IMR-90 (cell line): ENCODE results near the gene POFUT1. TPM values are rescaled to one million over a fixed set of nuclear protein-coding genes. Genes with fewer than 3 reads are reported as not detected.

Experiments
- ATAC-seq: fragments of 200-7000 bp; cut with Tn5 transposase; 2 replicates; pipeline ENCODE4 v1.9.1; 2020; ENCODE audit warnings: low read depth, mild to moderate bottlenecking, moderate library complexity
- BruUV-seq: library from RNA; stranded (reverse); fragments of 400-500 nt; replicated peaks from 2 replicates; lab custom pipeline; 2021; lab: Mats Ljungman, UMichigan
- CTCF ChIA-PET: fragments of 300-600 bp; formaldehyde crosslinking; extraction: SDS; loops from one replicate; lab custom pipeline; 2021; ENCODE audit warnings: antibody characterized with exemption; lab: Yijun Ruan, JAX
- POLR2A ChIA-PET: fragments of 300-600 bp; sonication (Branson Sonifier 250); formaldehyde crosslinking; loops from one replicate; lab custom pipeline; 2022; ENCODE audit warnings: antibody characterized with exemption; ENCODE audit not compliant: unreplicated experiment; lab: Charles Lee
- DNase-seq: peaks from one replicate; pipeline ENCODE4 v3.0.0; 2013
- H2AFZ ChIP-seq: replicated peaks from 2 replicates; pipeline ENCODE3; 2013; ENCODE audit warnings: low read length, mild to moderate bottlenecking; ENCODE audit not compliant: poor library complexity
- H2AK5ac ChIP-seq: 2 replicates; pipeline ENCODE4 v1.6.1; 2013; ENCODE audit warnings: low read depth, low read length, inconsistent platforms
- H2AK9ac ChIP-seq: replicated peaks from 2 replicates; pipeline ENCODE3; 2013; ENCODE audit warnings: mild to moderate bottlenecking, low read depth, low read length, moderate library complexity; ENCODE audit not compliant: poor library complexity
- H2BK120ac ChIP-seq: 2 replicates; pipeline ENCODE4 v1.6.1; 2013; ENCODE audit warnings: low read depth, low read length, inconsistent platforms
- H2BK15ac ChIP-seq: 3 replicates; pipeline ENCODE4 v1.6.1; 2013; ENCODE audit warnings: low read depth, low read length, inconsistent platforms
- H2BK20ac ChIP-seq: 2 replicates; pipeline ENCODE4 v1.6.1; 2013; ENCODE audit warnings: low read depth, mild to moderate bottlenecking, inconsistent platforms, low read length, moderate library complexity
- H2BK5ac ChIP-seq: 2 replicates; pipeline ENCODE4 v1.6.1; 2013; ENCODE audit warnings: mild to moderate bottlenecking, low read depth, low read length, inconsistent platforms; ENCODE audit not compliant: poor library complexity, severe bottlenecking
- H3K14ac ChIP-seq: replicated peaks from 2 replicates; pipeline ENCODE4 v1.6.1; 2013; ENCODE audit warnings: low read depth, low read length, inconsistent platforms
- H3K18ac ChIP-seq: 2 replicates; pipeline ENCODE4 v1.6.1; 2013; ENCODE audit warnings: low read depth, low read length, control low read depth
- H3K23ac ChIP-seq: 2 replicates; pipeline ENCODE4 v1.6.1; 2013; ENCODE audit warnings: low read depth, low read length, inconsistent platforms
- H3K27ac ChIP-seq: 2 replicates; pipeline ENCODE4 v1.5.1; 2013; ENCODE audit warnings: mild to moderate bottlenecking, control low read depth, low read length; ENCODE audit not compliant: insufficient read depth
- H3K27me3 ChIP-seq: 2 replicates; pipeline ENCODE4 v1.6.1; 2013; ENCODE audit warnings: low read length; ENCODE audit not compliant: control insufficient read depth, insufficient read depth
- H3K36me3 ChIP-seq: 2 replicates; pipeline ENCODE4 v1.6.1; 2013; ENCODE audit warnings: low read length, mixed read lengths; ENCODE audit not compliant: control insufficient read depth, insufficient read depth
- H3K4ac ChIP-seq: 2 replicates; pipeline ENCODE4 v1.6.1; 2013; ENCODE audit warnings: low read depth, low read length, inconsistent platforms
- H3K4me1 ChIP-seq: 2 replicates; pipeline ENCODE4 v1.6.1; 2013; ENCODE audit warnings: low read length, mixed read lengths; ENCODE audit not compliant: control insufficient read depth, insufficient read depth
- H3K4me2 ChIP-seq: 2 replicates; pipeline ENCODE4 v1.6.1; 2013; ENCODE audit warnings: low read depth, mild to moderate bottlenecking, control low read depth, low read length, moderate library complexity
- H3K4me3 ChIP-seq: 2 replicates; pipeline ENCODE4 v1.5.1; 2013; ENCODE audit warnings: low read depth, mild to moderate bottlenecking, control low read depth, low read length, moderate library complexity; ENCODE audit not compliant: insufficient read depth
- H3K56ac ChIP-seq: 2 replicates; pipeline ENCODE4 v1.6.1; 2013; ENCODE audit warnings: low read length, inconsistent platforms; ENCODE audit not compliant: insufficient read depth; ENCODE audit errors: extremely low read depth
- H3K79me1 ChIP-seq, 2 experiments: 2 replicates each; pipeline ENCODE4 v1.6.1; 2013; ENCODE audit warnings: low read length in 2 of 2, inconsistent platforms in 1 of 2, low read depth in 1 of 2
- H3K9ac ChIP-seq: 2 replicates; pipeline ENCODE4 v1.6.1; 2013; ENCODE audit warnings: low read depth, low read length, control low read depth
- H3K9me1 ChIP-seq: 2 replicates; pipeline ENCODE4 v1.6.1; 2013; ENCODE audit warnings: low read length, inconsistent platforms; ENCODE audit not compliant: insufficient read depth
- H3K9me3 ChIP-seq: 2 replicates; pipeline ENCODE4 v1.6.1; 2013; ENCODE audit warnings: low read length; ENCODE audit not compliant: control insufficient read depth, insufficient read depth
- H4K20me1 ChIP-seq: 2 replicates; pipeline ENCODE4 v1.6.1; 2013; ENCODE audit warnings: low read length, inconsistent platforms; ENCODE audit not compliant: insufficient read depth
- H4K5ac ChIP-seq: 2 replicates; pipeline ENCODE4 v1.6.1; 2013; ENCODE audit warnings: mild to moderate bottlenecking, low read depth, low read length, control low read depth
- H4K8ac ChIP-seq, 2 experiments: 2 replicates each; pipeline ENCODE4 v1.6.1; 2013; ENCODE audit warnings: low read depth in 2 of 2, low read length in 2 of 2, control low read depth in 1 of 2, inconsistent platforms in 1 of 2
- H4K91ac ChIP-seq: 2 replicates; pipeline ENCODE4 v1.6.1; 2013; ENCODE audit warnings: low read depth, low read length, inconsistent platforms; ENCODE audit not compliant: insufficient read depth
- BHLHE40 ChIP-seq: fragments of 150-350 bp; IDR thresholded peaks from 2 replicates; pipeline ENCODE4 v1.6.1; 2016; ENCODE audit warnings: mild to moderate bottlenecking, low read depth, low read length
- CEBPB ChIP-seq: IDR thresholded peaks from 2 replicates; pipeline ENCODE4 v1.6.1; 2012; ENCODE audit warnings: low read depth, low read length, improper control_type of control experiment
- CHD1 ChIP-seq: IDR thresholded peaks from 2 replicates; pipeline ENCODE4 v1.6.1; 2012; ENCODE audit warnings: low read depth, low read length, improper control_type of control experiment
- ELK1 ChIP-seq: fragments of 150-350 bp; IDR thresholded peaks from 2 replicates; pipeline ENCODE4 v1.6.1; 2016; ENCODE audit warnings: low read depth, mild to moderate bottlenecking, low read length, moderate library complexity, borderline replicate concordance
- FOS ChIP-seq: fragments of 150-350 bp; IDR thresholded peaks from 2 replicates; pipeline ENCODE4 v1.6.1; 2016; ENCODE audit warnings: low read depth, low read length
- MAFK ChIP-seq: IDR thresholded peaks from 2 replicates; pipeline ENCODE4 v1.6.1; 2012; ENCODE audit warnings: low read depth, low read length, improper control_type of control experiment
- MAZ ChIP-seq: IDR thresholded peaks from 2 replicates; pipeline ENCODE4 v1.6.1; 2012; ENCODE audit warnings: low read depth, mild to moderate bottlenecking, low read length, improper control_type of control experiment, moderate library complexity, borderline replicate concordance
- MXI1 ChIP-seq: IDR thresholded peaks from 2 replicates; pipeline ENCODE4 v1.6.1; 2012; ENCODE audit warnings: low read depth, mild to moderate bottlenecking, low read length, moderate library complexity, borderline replicate concordance
- NFE2L2 ChIP-seq: fragments of 150-350 bp; IDR thresholded peaks from 2 replicates; pipeline ENCODE4 v1.6.1; 2016; ENCODE audit warnings: low read depth, mild to moderate bottlenecking, low read length
- POLR2A ChIP-seq: IDR thresholded peaks from 2 replicates; pipeline ENCODE4 v1.6.1; 2012; ENCODE audit warnings: mild to moderate bottlenecking, low read depth, low read length
- RCOR1 ChIP-seq: IDR thresholded peaks from 2 replicates; pipeline ENCODE4 v1.6.1; 2012; ENCODE audit warnings: mild to moderate bottlenecking, low read length, improper control_type of control experiment; ENCODE audit not compliant: insufficient replicate concordance
- RFX5 ChIP-seq: IDR thresholded peaks from 2 replicates; pipeline ENCODE4 v1.8.0; 2012; ENCODE audit warnings: low read depth, mild to moderate bottlenecking, low read length, moderate library complexity
- SMC3 ChIP-seq: fragments of 150-350 bp; IDR thresholded peaks from 2 replicates; pipeline ENCODE4 v1.6.1; 2016; ENCODE audit warnings: low read depth, mild to moderate bottlenecking, antibody characterized with exemption, low read length, moderate library complexity
- WGBS, 2 experiments: methylation state at CpG; one replicate each; pipeline versions ENCODE4 v1.1.5 to v1.1.7; 2013; ENCODE audit warnings: missing lambda C conversion rate in 2 of 2; ENCODE audit not compliant: insufficient read length in 1 of 2; ENCODE audit errors: extremely low coverage in 2 of 2; 5-methylcytosine and 5-hydroxymethylcytosine counted together
- dilution Hi-C: fragments of 300-500 bp; cut with HindIII; formaldehyde crosslinking; loops from one replicate; pipeline ENCODE4 v1.14.3; 2018; ENCODE audit warnings: low sequenced_read_pairs; ENCODE audit not compliant: unreplicated experiment
- in situ Hi-C: fragments of 300-500 bp; cut with MboI; formaldehyde crosslinking; loops from 3 replicates; pipeline ENCODE4 v1.14.3; 2019; ENCODE audit warnings: low sequenced_read_pairs, inconsistent platforms, mixed read lengths
- intact Hi-C: fragments of 100-400 bp; cut with micrococcal nuclease; formaldehyde crosslinking; loops from 2 replicates; pipeline ENCODE4 v1.10.0; 2022
- polyA plus RNA-seq, 3 experiments: library from polyadenylated mRNA; depleted of rRNA; stranded (reverse); fragments of >200 nt; gene quantifications; 2 replicates each; pipeline ENCODE4 v1.2.3, GENCODE V29; 2012; ENCODE audit warnings: low replicate concordance in 1 of 3
- total RNA-seq: library from RNA; depleted of rRNA; stranded (reverse); fragments of >200 nt; gene quantifications from 2 replicates; pipeline ENCODE4 v1.2.3, GENCODE V29; 2012
- TF ChIP-seq, protein P1 (sequence below): conservative IDR thresholded peaks from 2 replicates; pipeline ENCODE4 v1.5.1; 2012; ENCODE audit warnings: mild to moderate bottlenecking, low read depth, low read length, improper control_type of control experiment

The POFUT1 gene
- total and polyA plus RNA-seq, 2 of the 4 experiments (the other 2 are of a cell fraction) = 25.5 to 41.1 TPM

GRCh38 chr20:32184961-32185603 lies 22.6 kb upstream of the POFUT1 start:
- no peak overlapping the region for H3K4me3 ChIP-seq
- H4K8ac ChIP-seq = no peak overlapping the region
- H3K4ac ChIP-seq = no peak overlapping the region
- intact Hi-C loops = no loop called here
- dilution Hi-C loops = no loop called here
- TF ChIP-seq RFX5 (no peak), BHLHE40 (no peak), MAZ (no peak), SMC3 (no peak), POLR2A (no peak), RCOR1 (no peak), MXI1 (no peak), FOS (no peak), NFE2L2 (no peak), CEBPB (no peak), ELK1 (no peak), CHD1 (no peak), MAFK (no peak)
- TF ChIP-seq, protein P1, sequence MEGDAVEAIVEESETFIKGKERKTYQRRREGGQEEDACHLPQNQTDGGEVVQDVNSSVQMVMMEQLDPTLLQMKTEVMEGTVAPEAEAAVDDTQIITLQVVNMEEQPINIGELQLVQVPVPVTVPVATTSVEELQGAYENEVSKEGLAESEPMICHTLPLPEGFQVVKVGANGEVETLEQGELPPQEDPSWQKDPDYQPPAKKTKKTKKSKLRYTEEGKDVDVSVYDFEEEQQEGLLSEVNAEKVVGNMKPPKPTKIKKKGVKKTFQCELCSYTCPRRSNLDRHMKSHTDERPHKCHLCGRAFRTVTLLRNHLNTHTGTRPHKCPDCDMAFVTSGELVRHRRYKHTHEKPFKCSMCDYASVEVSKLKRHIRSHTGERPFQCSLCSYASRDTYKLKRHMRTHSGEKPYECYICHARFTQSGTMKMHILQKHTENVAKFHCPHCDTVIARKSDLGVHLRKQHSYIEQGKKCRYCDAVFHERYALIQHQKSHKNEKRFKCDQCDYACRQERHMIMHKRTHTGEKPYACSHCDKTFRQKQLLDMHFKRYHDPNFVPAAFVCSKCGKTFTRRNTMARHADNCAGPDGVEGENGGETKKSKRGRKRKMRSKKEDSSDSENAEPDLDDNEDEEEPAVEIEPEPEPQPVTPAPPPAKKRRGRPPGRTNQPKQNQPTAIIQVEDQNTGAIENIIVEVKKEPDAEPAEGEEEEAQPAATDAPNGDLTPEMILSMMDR = no peak
- H3K14ac ChIP-seq = no peak overlapping the region
- no peaks in the 10 kb centered on the region for H3K27me3 ChIP-seq
- CTCF ChIA-PET = interaction anchor here (0.6 kb wide), 1 partner anchor 14 kb away, joined by 3 read pairs; no protein-coding TSS in a partner anchor
- H3K4me1 ChIP-seq = peaks cover 5% of the 10 kb centered on the region
- no peak overlapping the region for H2BK15ac ChIP-seq
- H2BK120ac ChIP-seq = no peak overlapping the region
- no peaks in the 10 kb centered on the region for H3K36me3 ChIP-seq
- no peaks in the 10 kb centered on the region for H3K9me3 ChIP-seq
- H2BK20ac ChIP-seq = no peak overlapping the region
- H3K9ac ChIP-seq = no peak overlapping the region
- in situ Hi-C loops = no loop called here
- no peak overlapping the region for H4K91ac ChIP-seq
- no peak overlapping the region for H2AK5ac ChIP-seq
- POLR2A ChIA-PET = interaction anchor here (0.6 kb wide), 1 partner anchor 35 kb away, joined by 7 read pairs; no protein-coding TSS in a partner anchor
- H3K18ac ChIP-seq = no peak overlapping the region
- H2BK5ac ChIP-seq = no peak overlapping the region
- peaks cover 0 to 15% of the 10 kb centered on the region in 2 experiments; a peak in 2 of 4 replicates for H3K79me1 ChIP-seq
- peaks cover 13% of the 10 kb centered on the region for H3K9me1 ChIP-seq
- H3K4me2 ChIP-seq = no peak overlapping the region
- H4K20me1 ChIP-seq = no peaks in the 10 kb centered on the region
- H4K5ac ChIP-seq = no peak overlapping the region
- no peak overlapping the region for H3K27ac ChIP-seq
- 14% methylated on average over 4 of the region's 10 CpGs; no CpG with 5 or more reads in 1 of the 2 experiments for WGBS, 2 experiments
- H3K56ac ChIP-seq = no peak overlapping the region
- H2AK9ac ChIP-seq = no peak overlapping the region
- no peak overlapping the region for H2AFZ ChIP-seq
- ATAC-seq = no peak
- DNase-seq = no peak
- no peak overlapping the region for H3K23ac ChIP-seq
- BruUV-seq = no TSS peak
